ENCODE results near the gene GLIS2.

GLIS2 gene

GRCh38 chr16:4298761-4299522, 16.9 kb upstream of the GLIS2 start:
- no peak for DNase-seq (ENCODE audit: low spot score)

- no peak for DNase-seq (ENCODE audit: low spot score)
Measured at GRCh38 chr16:4301177-4301576, 14.7 kb upstream of the GLIS2 start.

GRCh38 chr16:4301968-4302367, 13.9 kb upstream of the GLIS2 start:
- DNase-seq (ENCODE audit: low spot score) = no peak

GRCh38 chr16:4303973-4304372, 11.9 kb upstream of the GLIS2 start:
- no peak for DNase-seq (ENCODE audit: low spot score)

- no peak for DNase-seq (ENCODE audit: low spot score)
Measured at GRCh38 chr16:4306470-4307214, 9.2 kb upstream of the GLIS2 start.

GRCh38 chr16:4307215-4308037, 8.4 kb upstream of the GLIS2 start:
- peak; percentile 83 for DNase-seq (ENCODE audit: low spot score)

GRCh38 chr16:4309102-4309832, 6.6 kb upstream of the GLIS2 start:
- no peak for DNase-seq (ENCODE audit: low spot score)

GRCh38 chr16:4309833-4310266, 6.0 kb upstream of the GLIS2 start:
- DNase-seq (ENCODE audit: low spot score) = peak; percentile 48

GRCh38 chr16:4313563-4314531, 2.0 kb upstream of the GLIS2 start:
- DNase-seq (ENCODE audit: low spot score) = no peak

- DNase-seq (ENCODE audit: low spot score) = no peak
Measured at GRCh38 chr16:4314532-4315185, 1.2 kb upstream of the GLIS2 start.

GRCh38 chr16:4316108-4316863, 419 bp downstream of the GLIS2 start:
- no peak for DNase-seq (ENCODE audit: low spot score)

- DNase-seq (ENCODE audit: low spot score) = no peak
Measured at GRCh38 chr16:4316864-4317531, 1.1 kb downstream of the GLIS2 start.

- no peak for DNase-seq (ENCODE audit: low spot score)
Measured at GRCh38 chr16:4317532-4318450, 1.9 kb downstream of the GLIS2 start.

- DNase-seq (ENCODE audit: low spot score) = no peak
Measured at GRCh38 chr16:4318451-4318910, 2.6 kb downstream of the GLIS2 start.

- DNase-seq (ENCODE audit: low spot score) = no peak
Measured at GRCh38 chr16:4318967-4319366, 3.1 kb downstream of the GLIS2 start.

GRCh38 chr16:4319454-4320421, 3.9 kb downstream of the GLIS2 start:
- DNase-seq (ENCODE audit: low spot score) = no peak
